CD4-positive, alpha-beta memory T cell (primary cell): ENCODE data around the gene PFKL. TPM values are rescaled to one million over a fixed set of nuclear protein-coding genes. Genes with fewer than 3 reads are reported as not detected.
A peak's percentile ranks its signal among the peaks of the same experiment; 100 is the strongest.

Source experiments
- CTCF ChIA-PET: fragments of 350-600 bp; sonication (Branson Sonifier 250); formaldehyde crosslinking; loops from one replicate; lab custom pipeline; 2021; ENCODE audit warnings: inconsistent platforms; ENCODE audit not compliant: partially characterized antibody; lab: Charles Lee
- POLR2A ChIA-PET: fragments of 350-600 bp; sonication (Branson Sonifier 250); formaldehyde crosslinking; loops from one replicate; lab custom pipeline; 2021; ENCODE audit not compliant: partially characterized antibody; lab: Charles Lee
- DNase-seq, 5 donors: peaks; one replicate each; pipeline versions ENCODE4 v3.0.0 to v3.0.0-alpha.2; 2020 to 2022; ENCODE audit warnings: mixed read lengths in 1 of 5
- H3K27ac ChIP-seq: one replicate; pipeline ENCODE4 v1.7.0; 2013; ENCODE audit warnings: low read depth, low read length
- H3K27me3 ChIP-seq: 2 replicates; pipeline ENCODE4 v1.7.0; 2013; ENCODE audit warnings: mild to moderate bottlenecking, low read length, moderate library complexity; ENCODE audit not compliant: insufficient read depth
- H3K36me3 ChIP-seq: 2 replicates; pipeline ENCODE4 v1.7.0; 2013; ENCODE audit warnings: mild to moderate bottlenecking, low read length, moderate library complexity; ENCODE audit not compliant: insufficient read depth
- H3K4me1 ChIP-seq: 2 replicates; pipeline ENCODE4 v1.7.0; 2013; ENCODE audit warnings: mild to moderate bottlenecking, low read length, moderate library complexity; ENCODE audit not compliant: insufficient read depth
- H3K4me3 ChIP-seq, 2 donors: one replicate each; pipeline ENCODE4 v1.7.0; 2013; ENCODE audit warnings: low read length in 2 of 2, mild to moderate bottlenecking in 1 of 2
- H3K9me3 ChIP-seq, 2 donors: one replicate each; pipeline ENCODE4 v1.7.0; 2013; ENCODE audit warnings: low read length in 2 of 2, control low read depth in 1 of 2; ENCODE audit not compliant: control insufficient read depth in 1 of 2
- H3K27ac Mint-ChIP-seq, 7 donors: one replicate each; pipeline ENCODE4 v1.8.0; 2020 to 2021; ENCODE audit warnings: mixed read lengths in 7 of 7, mild to moderate bottlenecking in 6 of 7, inconsistent platforms in 3 of 7, moderate library complexity in 3 of 7
- H3K27me3 Mint-ChIP-seq, 2 donors: one replicate each; pipeline ENCODE4 v1.8.0; 2020 to 2021; ENCODE audit warnings: mixed read lengths in 2 of 2
- H3K36me3 Mint-ChIP-seq, 2 donors: one replicate each; pipeline ENCODE4 v1.8.0; 2020 to 2021; ENCODE audit warnings: mixed read lengths in 2 of 2, inconsistent platforms in 1 of 2, mild to moderate bottlenecking in 1 of 2
- H3K4me1 Mint-ChIP-seq, 4 donors: one replicate each; pipeline ENCODE4 v1.8.0; 2020 to 2021; ENCODE audit warnings: mixed read lengths in 4 of 4, mild to moderate bottlenecking in 1 of 4
- H3K4me3 Mint-ChIP-seq, 8 donors: one replicate each; pipeline ENCODE4 v1.8.0; 2020 to 2021; ENCODE audit warnings: mixed read lengths in 8 of 8, mild to moderate bottlenecking in 7 of 8, moderate library complexity in 6 of 8, inconsistent platforms in 3 of 8
- H3K9me3 Mint-ChIP-seq, 8 donors: one replicate each; pipeline ENCODE4 v1.8.0; 2020 to 2021; ENCODE audit warnings: mixed read lengths in 8 of 8, mild to moderate bottlenecking in 5 of 8, inconsistent platforms in 3 of 8, moderate library complexity in 1 of 8
- intact Hi-C: fragments of 100-400 bp; cut with micrococcal nuclease; formaldehyde crosslinking; loops from one replicate; pipeline ENCODE4 v1.15.1; 2023
- polyA plus RNA-seq, 2 donors: library from polyadenylated mRNA; unstranded; fragments of 300-500 nt; fragmentation: Illumina TruSeq; gene quantifications; one replicate each; pipeline ENCODE4 v1.2.3, GENCODE V29; 2021
- total RNA-seq, 2 experiments: library from RNA; stranded (reverse); gene quantifications; one replicate each; pipeline ENCODE4 v1.2.3, GENCODE V29; 2021

PFKL gene
- total RNA-seq (100 to 1,000 TPM; 143 to 145 TPM), polyA plus RNA-seq (100 to 1,000 TPM; 132 to 134 TPM)

GRCh38 chr21:44299458-44300261 is at the start of gene PFKL:
Gene PFKL (plus strand): TSS chr21:44300053. CDS start chr21:44300106, 53 bp downstream.
- intact Hi-C loops, result no loop called here
- Histone ChIP-seq H3K27ac (peak within 1 kb of the TSS; percentile 74), H3K4me1 (peaks cover 74% of the 10 kb centered on the region), H3K4me3 (peak within 1 kb of the TSS; percentile 57 to 68), H3K27me3 (no peaks in the 10 kb centered on the region), H3K9me3 (no peaks in the 10 kb centered on the region), H3K36me3 (no peaks in the 10 kb centered on the region)
- Mint-ChIP-seq H3K27ac (peak within 1 kb of the TSS; percentile 91 to 97 (median 94)), H3K27me3 (no peaks in the 10 kb centered on the region), H3K36me3 (peaks cover 0 to 9% of the 10 kb centered on the region in 2 donors), H3K4me1 (peaks cover 22 to 67% (median 53%) of the 10 kb centered on the region in 4 donors), H3K4me3 (peak within 1 kb of the TSS; percentile 82 to 94 (median 92)), H3K9me3 (peaks cover 0 to 2% (median 0%) of the 10 kb centered on the region in 8 donors)
- ChIA-PET CTCF (interaction anchor here (1.5 to 2.7 kb wide), 2 partner anchors 9 to 38 kb away, joined by 3 to 9 read pairs; partner anchors contain the start of gene DNMT3L), POLR2A (interaction anchor here (1.2 kb wide), 1 partner anchor 216 kb away, joined by 3 read pairs; no protein-coding TSS in a partner anchor)
- peak; percentile 37 to 64 (median 54) for DNase-seq

- no peak overlapping the region for H3K4me3 ChIP-seq
- Mint-ChIP-seq H3K4me3 (no peak overlapping the region), H3K9me3 (no peaks in the 10 kb centered on the region), H3K27me3 (no peaks in the 10 kb centered on the region), H3K27ac (peak overlapping the region in 2 of 7 donors; percentile 38 to 52), H3K4me1 (no peaks in the 10 kb centered on the region), H3K36me3 (no peaks in the 10 kb centered on the region)
- H3K9me3 ChIP-seq, result no peaks in the 10 kb centered on the region
- POLR2A ChIA-PET, result no interaction called here
- H3K27ac ChIP-seq, result no peak overlapping the region
- H3K36me3 ChIP-seq, result no peaks in the 10 kb centered on the region
- CTCF ChIA-PET, result no interaction called here
- intact Hi-C loops, result no loop called here
- no peaks in the 10 kb centered on the region for H3K4me1 ChIP-seq
- H3K27me3 ChIP-seq, result no peaks in the 10 kb centered on the region
- DNase-seq, result no peak
Measured at GRCh38 chr21:44253832-44254710, 45.8 kb upstream of the PFKL start.

- no peaks in the 10 kb centered on the region for H3K9me3 Mint-ChIP-seq
- ChIA-PET CTCF (no interaction called here), POLR2A (no interaction called here)
- Histone ChIP-seq H3K4me1 (no peaks in the 10 kb centered on the region), H3K4me3 (no peak overlapping the region), H3K27ac (no peak overlapping the region), H3K9me3 (no peaks in the 10 kb centered on the region), H3K36me3 (no peaks in the 10 kb centered on the region), H3K27me3 (no peaks in the 10 kb centered on the region)
- H3K4me1 Mint-ChIP-seq, result no peaks in the 10 kb centered on the region
- no peak for DNase-seq
- intact Hi-C loops, result no loop called here
- no peaks in the 10 kb centered on the region for H3K36me3 Mint-ChIP-seq
- no peaks in the 10 kb centered on the region for H3K27me3 Mint-ChIP-seq
- no peak overlapping the region for H3K4me3 Mint-ChIP-seq
- no peak overlapping the region for H3K27ac Mint-ChIP-seq
Measured at GRCh38 chr21:44255511-44255981, 44.3 kb upstream of the PFKL start.

- no peak overlapping the region for H3K4me3 ChIP-seq
- H3K27me3 ChIP-seq, result no peaks in the 10 kb centered on the region
- H3K27ac ChIP-seq, result no peak overlapping the region
- H3K36me3 ChIP-seq, result no peaks in the 10 kb centered on the region
- H3K4me3 Mint-ChIP-seq, result no peak overlapping the region
- H3K9me3 ChIP-seq, result no peaks in the 10 kb centered on the region
- no peak overlapping the region for H3K27ac Mint-ChIP-seq
- H3K9me3 Mint-ChIP-seq, result no peaks in the 10 kb centered on the region
- no peaks in the 10 kb centered on the region for H3K36me3 Mint-ChIP-seq
- no peaks in the 10 kb centered on the region for H3K27me3 Mint-ChIP-seq
- intact Hi-C loops, result no loop called here
- no peaks in the 10 kb centered on the region for H3K4me1 Mint-ChIP-seq
- POLR2A ChIA-PET, result no interaction called here
- CTCF ChIA-PET, result interaction anchor here (1.1 kb wide), 1 partner anchor 9 kb away, joined by 3 read pairs; no protein-coding TSS in a partner anchor
- H3K4me1 ChIP-seq, result no peaks in the 10 kb centered on the region
- no peak for DNase-seq
Measured at GRCh38 chr21:44258056-44258725, 41.7 kb upstream of the PFKL start.

GRCh38 chr21:44259082-44259705 is 40.7 kb upstream of the PFKL start:
- Mint-ChIP-seq H3K4me1 (no peaks in the 10 kb centered on the region), H3K4me3 (no peak overlapping the region), H3K27me3 (no peaks in the 10 kb centered on the region), H3K36me3 (no peaks in the 10 kb centered on the region), H3K9me3 (no peaks in the 10 kb centered on the region), H3K27ac (peak overlapping the region in 3 of 7 donors; percentile 30 to 75 (median 42))
- CTCF ChIA-PET, result interaction anchor here (1.1 kb wide), 1 partner anchor 8 kb away, joined by 3 read pairs; no protein-coding TSS in a partner anchor
- no peak overlapping the region for H3K4me3 ChIP-seq
- no peaks in the 10 kb centered on the region for H3K36me3 ChIP-seq
- H3K9me3 ChIP-seq, result no peaks in the 10 kb centered on the region
- intact Hi-C loops, result no loop called here
- H3K27me3 ChIP-seq, result no peaks in the 10 kb centered on the region
- POLR2A ChIA-PET, result no interaction called here
- no peaks in the 10 kb centered on the region for H3K4me1 ChIP-seq
- no peak for DNase-seq
- no peak overlapping the region for H3K27ac ChIP-seq

- POLR2A ChIA-PET, result no interaction called here
- Mint-ChIP-seq H3K9me3 (no peaks in the 10 kb centered on the region), H3K4me3 (no peak overlapping the region), H3K27ac (no peak overlapping the region), H3K27me3 (no peaks in the 10 kb centered on the region), H3K36me3 (no peaks in the 10 kb centered on the region), H3K4me1 (no peaks in the 10 kb centered on the region)
- DNase-seq, result no peak
- intact Hi-C loops, result no loop called here
- no peaks in the 10 kb centered on the region for H3K4me1 ChIP-seq
- no peaks in the 10 kb centered on the region for H3K36me3 ChIP-seq
- no peaks in the 10 kb centered on the region for H3K27me3 ChIP-seq
- H3K4me3 ChIP-seq, result no peak overlapping the region
- no peaks in the 10 kb centered on the region for H3K9me3 ChIP-seq
- CTCF ChIA-PET, result no interaction called here
- no peak overlapping the region for H3K27ac ChIP-seq
Measured at GRCh38 chr21:44260066-44260465, 39.8 kb upstream of the PFKL start.
